Glomerular visceral epithelial cell (primary cell): ENCODE data around the gene SLC5A10.

Source experiments
- DNase-seq: peaks from one replicate; pipeline ENCODE4 v3.0.0-alpha.2; 2016; ENCODE audit errors: extremely low spot score

The SLC5A10 gene

DNA sequence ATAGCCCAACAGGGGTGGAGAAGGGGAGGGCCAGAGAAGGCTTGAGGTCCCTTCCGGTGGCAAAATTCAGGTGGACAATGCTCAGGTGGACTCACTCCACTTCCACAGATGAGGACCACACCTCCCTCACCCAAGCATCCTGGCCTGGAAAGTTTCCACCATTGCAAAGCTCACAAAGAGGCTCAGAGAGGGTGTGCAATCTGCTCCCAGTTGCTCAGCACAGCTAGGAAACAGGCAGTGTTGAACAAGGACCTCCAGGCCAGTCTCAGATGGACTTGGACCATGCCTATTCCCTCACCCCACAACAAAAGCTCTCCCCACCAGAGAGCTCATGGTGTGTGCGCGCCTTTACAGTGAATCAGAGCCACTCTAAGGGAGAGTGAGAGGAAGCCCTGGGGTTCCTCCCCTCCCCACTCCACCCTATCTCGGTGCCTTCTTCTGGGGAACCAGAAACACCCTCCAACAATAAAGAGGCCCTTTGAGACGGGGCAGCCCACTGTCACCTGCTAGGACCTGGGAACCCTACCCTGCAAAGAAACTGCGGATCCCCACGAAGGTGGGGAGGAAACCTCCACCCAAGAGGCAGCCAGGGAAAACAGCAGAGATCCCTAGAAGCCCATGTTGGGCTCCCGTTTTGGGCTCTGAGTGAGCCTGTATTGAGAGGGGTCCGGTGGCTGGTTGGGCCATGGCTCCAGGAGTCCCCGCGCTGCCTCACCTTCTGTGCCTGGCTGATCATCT is 51.0 kb downstream of the SLC5A10 start:
- DNase-seq, result peak; percentile 64

GRCh38 chr17:19003543-19004420 is 51.8 kb downstream of the SLC5A10 start:
- DNase-seq, result peak; percentile 72

GRCh38 chr17:19004421-19005136 is 52.6 kb downstream of the SLC5A10 start, which contains the start of gene FAM83G:
Gene FAM83G (minus strand): TSS chr17:19004764. CDS start chr17:19004041, 723 bp downstream.
- peak; percentile 83 for DNase-seq

DNA sequence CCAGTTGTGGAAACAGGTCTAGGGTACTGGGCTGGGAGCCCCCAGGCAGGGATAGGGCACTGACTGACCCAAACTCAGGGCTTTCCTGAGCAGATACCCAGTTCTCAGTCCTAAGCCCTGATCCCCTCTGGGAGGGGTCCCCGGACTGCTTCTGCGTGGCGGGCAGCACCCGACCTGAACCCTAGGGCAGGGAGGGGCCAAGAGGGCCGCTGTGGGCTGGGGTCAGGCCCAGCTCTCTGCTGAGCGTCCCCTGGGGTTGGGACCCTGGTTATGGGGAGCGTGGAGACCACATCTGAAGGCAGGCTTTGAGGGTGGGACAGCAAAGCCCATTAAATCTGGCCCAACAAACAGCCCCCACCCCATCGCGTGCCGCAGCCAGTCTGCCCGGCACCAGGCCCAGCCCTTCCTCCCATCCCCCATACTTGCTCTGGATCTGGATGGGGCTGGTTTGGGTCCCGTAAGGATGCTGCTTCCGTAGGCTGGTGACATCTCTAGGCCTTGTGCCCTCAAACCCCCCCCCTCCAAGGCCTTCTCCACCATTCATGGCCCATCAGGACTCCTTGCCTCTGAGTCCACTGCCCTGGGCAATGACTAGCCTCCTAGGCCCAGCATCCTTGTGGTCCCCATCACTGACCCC is 53.3 kb downstream of the SLC5A10 start:
- DNase-seq, result no peak

GRCh38 chr17:19005789-19006430 is 53.9 kb downstream of the SLC5A10 start:
- no peak for DNase-seq

DNA sequence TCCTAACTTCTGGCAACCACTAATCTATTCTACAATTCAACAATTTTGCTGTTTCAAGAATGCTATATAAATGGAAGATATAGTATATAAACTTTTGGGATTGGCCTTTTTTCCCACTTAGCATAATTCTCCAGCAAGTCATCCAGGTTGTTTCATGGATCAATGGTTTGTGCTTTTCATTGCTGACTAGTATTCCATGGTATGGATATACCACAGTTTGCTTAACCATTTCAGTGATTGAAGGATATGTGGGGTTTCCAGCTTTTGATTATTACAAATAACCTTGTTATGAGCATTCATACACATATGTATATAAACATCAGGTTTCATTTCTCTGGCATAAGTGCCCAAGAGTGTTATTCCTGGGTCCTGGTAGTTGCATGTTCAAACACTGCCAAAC is 54.7 kb downstream of the SLC5A10 start:
- DNase-seq, result no peak

DNA sequence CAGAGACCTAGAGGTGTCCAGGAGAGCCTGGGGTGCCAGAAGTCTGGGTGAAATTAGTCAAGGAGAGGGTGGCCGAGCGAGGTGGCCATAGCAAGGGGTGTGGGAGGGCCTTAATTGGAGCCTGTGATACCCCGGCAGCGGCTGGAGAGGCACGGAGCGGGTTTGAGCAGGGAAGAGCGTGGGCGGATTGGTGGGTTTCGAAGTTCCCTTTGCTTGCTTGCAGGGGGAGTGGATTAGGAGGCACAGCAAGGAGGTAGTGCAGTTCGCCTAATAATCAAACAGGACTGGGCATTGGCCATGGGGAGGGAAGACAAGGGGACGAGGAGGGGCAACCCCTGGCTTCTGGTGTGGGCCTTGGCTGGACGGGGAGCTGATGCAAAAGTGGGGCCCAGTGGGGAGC is 58.0 kb downstream of the SLC5A10 start:
- no peak for DNase-seq

GRCh38 chr17:19010729-19011505 is 59.0 kb downstream of the SLC5A10 start:
- DNase-seq, result no peak

DNA sequence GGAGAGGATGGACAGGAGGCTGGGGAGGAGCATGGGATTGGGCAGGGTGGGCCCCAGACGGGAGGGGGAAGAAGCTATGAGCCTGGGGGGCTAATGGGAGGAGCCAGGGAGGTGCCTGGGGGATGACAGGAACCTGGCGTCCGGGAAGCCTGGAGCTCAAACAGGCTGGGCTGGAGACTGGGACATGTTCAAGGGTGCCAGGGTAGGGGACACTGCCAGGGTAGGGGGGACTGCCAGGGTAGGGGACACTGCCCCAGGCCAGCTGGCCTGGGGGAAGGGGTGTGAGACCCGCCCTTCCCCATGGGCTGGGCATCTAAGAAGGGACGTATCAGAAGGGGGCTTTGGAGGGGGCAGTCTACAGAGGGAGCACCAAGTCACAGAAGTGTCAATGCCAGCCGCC is 59.6 kb downstream of the SLC5A10 start:
- no peak for DNase-seq

DNA sequence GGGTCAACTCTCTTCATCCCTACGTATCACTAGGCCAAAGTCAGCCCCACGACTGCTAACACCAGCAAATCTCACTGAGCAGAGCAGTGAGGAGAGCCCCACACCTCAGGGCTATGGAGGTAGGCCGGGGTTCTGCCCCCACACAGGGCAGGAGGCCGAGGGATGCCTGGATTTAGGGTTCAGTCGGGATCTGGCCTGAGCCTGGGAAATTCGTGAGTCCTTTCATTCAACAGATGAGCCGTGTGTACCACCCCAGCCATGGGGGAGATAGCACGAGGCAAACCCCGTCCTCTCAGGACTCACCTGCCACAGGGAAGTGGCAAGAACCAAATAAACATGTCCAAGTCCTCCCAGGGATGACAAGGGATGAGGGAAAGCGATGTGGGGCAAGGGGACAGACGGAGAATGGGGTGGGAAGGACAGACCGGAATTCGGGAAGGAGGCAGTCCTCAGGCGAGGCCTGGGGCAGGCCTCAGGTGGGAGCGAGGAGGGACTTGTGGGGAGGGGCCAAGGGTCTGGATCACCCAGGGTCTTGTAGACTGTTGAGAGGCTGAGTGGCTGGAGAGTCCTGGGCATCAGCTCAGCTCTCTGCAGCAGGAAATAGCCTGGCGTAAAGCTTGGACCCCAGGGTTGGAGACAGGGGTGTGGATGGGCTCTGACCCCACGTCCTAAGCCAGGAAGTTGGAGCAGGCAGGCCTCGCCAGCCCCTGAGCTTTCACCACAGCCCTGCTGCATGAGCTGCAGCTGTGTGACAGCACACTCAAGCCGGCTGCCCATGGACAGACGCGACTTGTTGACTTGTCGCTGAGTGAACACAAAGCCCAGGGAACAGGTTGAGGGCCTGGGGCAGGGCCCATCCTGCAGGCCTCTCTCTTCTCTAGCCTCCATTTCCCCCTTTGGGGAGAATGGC is 60.5 kb downstream of the SLC5A10 start:
- DNase-seq, result no peak

DNA sequence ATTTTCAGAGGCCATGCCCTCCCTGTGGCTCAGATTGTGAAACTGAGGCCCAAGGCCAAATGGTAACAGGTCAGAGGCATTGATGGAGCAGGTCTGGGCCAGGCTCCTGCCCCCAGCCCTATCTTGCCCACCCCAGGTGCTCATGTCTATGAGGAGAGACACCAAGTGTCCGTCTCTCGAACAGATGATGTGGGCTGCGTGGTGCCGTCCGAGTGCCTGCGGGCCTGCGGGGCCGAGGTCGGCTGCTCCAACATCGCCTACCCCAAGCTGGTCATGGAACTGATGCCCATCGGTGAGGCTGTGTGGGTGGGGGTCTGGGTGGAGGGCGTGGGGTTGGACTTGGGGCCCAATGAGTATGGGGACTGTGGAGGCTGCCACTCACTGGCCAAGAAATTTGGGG is 61.3 kb downstream of the SLC5A10 start:
- no peak for DNase-seq

- no peak for DNase-seq
Observed at GRCh38 chr17:19013806-19014627, 62.1 kb downstream of the SLC5A10 start.

- DNase-seq, result no peak
Observed at GRCh38 chr17:19014628-19015215, 62.8 kb downstream of the SLC5A10 start.

DNA sequence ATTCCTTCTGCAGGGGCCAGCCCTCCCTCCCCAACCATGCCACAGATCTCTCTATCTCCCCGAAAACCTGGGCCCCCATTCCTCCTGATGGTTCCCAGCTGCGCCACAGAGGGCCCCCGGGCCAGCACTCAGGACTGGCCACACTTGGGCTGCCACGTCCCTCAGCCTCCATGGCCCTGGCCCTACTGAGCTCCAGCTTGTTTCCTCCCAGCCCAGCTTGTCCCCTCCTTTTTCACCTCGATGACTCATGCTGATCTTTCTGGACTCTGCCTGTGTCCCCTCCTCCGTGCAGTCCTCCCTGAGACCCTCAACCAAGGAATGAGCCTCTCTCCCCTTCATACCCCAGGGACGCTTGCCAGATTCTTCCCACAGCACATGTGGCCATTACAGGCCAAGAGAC is 63.5 kb downstream of the SLC5A10 start:
- no peak for DNase-seq

GRCh38 chr17:19016297-19016696 is 64.3 kb downstream of the SLC5A10 start:
- DNase-seq, result no peak

DNA sequence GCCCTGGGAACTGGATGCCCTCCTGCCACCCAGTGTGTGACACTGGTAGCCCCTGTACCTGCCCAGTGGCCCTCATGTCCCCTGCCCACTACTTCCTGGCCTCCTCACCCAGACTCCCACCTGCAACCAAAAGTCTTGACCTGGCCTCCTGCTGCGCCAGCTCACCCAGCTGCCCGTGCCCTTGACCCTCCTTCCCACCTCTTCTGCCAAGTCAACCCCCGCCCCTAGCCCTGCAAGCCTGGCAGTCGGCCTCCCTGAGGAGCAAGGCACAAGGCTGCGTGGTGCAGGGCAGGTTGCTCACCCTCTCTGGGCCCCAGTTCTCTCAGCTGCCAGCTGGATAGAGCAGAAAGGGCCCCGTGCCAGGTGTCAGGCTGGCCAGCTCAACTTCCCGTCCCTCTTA is 64.9 kb downstream of the SLC5A10 start:
- DNase-seq, result no peak

DNA sequence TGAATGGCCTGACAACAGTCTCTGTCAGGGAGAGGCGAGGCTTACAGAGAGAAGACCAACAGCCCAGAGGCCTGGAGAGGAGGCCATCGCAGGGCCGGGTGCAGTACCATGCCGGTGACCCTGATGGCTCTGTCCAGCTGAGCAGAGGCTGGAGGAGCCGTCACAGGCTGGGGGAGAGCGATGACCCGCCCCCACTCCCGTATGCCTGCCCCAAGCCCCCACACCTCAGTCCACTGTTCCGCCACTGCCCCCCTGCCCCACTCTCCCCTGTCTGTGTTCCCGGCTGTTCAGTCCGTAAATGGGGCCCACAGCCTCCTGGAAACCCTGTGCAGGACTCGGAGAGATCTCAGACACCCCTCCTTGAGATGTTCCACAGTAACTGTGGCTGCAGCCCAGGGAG is 65.4 kb downstream of the SLC5A10 start:
- no peak for DNase-seq
